DND-41 (cell line): ENCODE data around the gene C1D.

Experiments
- EZH2 ChIP-seq: IDR thresholded peaks from 3 replicates; pipeline ENCODE4 v1.6.1; 2012; ENCODE audit warnings: borderline replicate concordance, low read depth, mild to moderate bottlenecking, moderate library complexity, low read length, inconsistent platforms; ENCODE audit not compliant: severe bottlenecking
- TF ChIP-seq, protein P1 (sequence below): IDR thresholded peaks from 2 replicates; pipeline ENCODE4 v1.5.1; 2012; ENCODE audit warnings: borderline replicate concordance, low read length, moderate library complexity, mild to moderate bottlenecking; ENCODE audit not compliant: poor library complexity, severe bottlenecking; ENCODE audit errors: extremely low read depth

DNA sequence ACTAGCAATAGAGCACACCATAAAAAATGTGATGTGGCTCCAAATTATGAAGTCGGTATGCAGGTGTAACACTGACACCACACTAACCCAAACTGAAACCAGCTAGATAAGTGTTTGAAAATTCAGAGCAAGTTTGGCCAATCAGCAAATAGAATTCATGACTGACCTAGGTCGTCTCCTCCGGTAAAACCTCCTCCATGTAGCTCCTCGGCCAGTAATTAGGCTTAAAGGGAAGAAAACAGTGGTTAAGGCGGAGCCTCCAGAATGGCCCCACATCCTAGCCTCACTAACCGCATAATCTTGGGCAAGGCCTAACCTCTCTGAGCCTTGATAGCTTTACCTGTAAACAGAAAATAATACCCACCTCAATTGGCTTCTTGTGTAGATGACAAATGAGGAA is 30.1 kb downstream of the C1D start:
- TF ChIP-seq, protein P1, sequence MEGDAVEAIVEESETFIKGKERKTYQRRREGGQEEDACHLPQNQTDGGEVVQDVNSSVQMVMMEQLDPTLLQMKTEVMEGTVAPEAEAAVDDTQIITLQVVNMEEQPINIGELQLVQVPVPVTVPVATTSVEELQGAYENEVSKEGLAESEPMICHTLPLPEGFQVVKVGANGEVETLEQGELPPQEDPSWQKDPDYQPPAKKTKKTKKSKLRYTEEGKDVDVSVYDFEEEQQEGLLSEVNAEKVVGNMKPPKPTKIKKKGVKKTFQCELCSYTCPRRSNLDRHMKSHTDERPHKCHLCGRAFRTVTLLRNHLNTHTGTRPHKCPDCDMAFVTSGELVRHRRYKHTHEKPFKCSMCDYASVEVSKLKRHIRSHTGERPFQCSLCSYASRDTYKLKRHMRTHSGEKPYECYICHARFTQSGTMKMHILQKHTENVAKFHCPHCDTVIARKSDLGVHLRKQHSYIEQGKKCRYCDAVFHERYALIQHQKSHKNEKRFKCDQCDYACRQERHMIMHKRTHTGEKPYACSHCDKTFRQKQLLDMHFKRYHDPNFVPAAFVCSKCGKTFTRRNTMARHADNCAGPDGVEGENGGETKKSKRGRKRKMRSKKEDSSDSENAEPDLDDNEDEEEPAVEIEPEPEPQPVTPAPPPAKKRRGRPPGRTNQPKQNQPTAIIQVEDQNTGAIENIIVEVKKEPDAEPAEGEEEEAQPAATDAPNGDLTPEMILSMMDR: no peak
- TF ChIP-seq EZH2: no peak
